SK-N-SH treated with all-trans-retinoic acid at 6 μM for 48 hours (cell line): Measurements from ENCODE around the gene SAMD13.

Source experiments
- ATAC-seq: fragments of 200-7000 bp; cut with Tn5 transposase; 3 replicates; pipeline ENCODE4 v1.9.1; 2020; ENCODE audit warnings: mild to moderate bottlenecking, moderate library complexity
- ARNTL ChIP-seq: fragments of 450-650 bp; formaldehyde crosslinking; IDR thresholded peaks from 2 replicates; pipeline ENCODE4 v1.5.0; 2020; ENCODE audit warnings: low read depth, mild to moderate bottlenecking, moderate library complexity, borderline replicate concordance
- BACH2 ChIP-seq: fragments of 250-450 bp; sonication (Bioruptor Pico); IDR thresholded peaks from 2 replicates; pipeline ENCODE4 v1.9.0; 2021; ENCODE audit warnings: mild to moderate bottlenecking, borderline replicate concordance
- CREB5 ChIP-seq: fragments of 250-450 bp; sonication (Bioruptor Pico); IDR thresholded peaks from 2 replicates; pipeline ENCODE4 v1.5.1; 2020; ENCODE audit warnings: low read depth, mild to moderate bottlenecking, moderate library complexity
- CSDC2 ChIP-seq: fragments of 250-450 bp; sonication (Bioruptor Pico); IDR thresholded peaks from 2 replicates; pipeline ENCODE4 v1.5.0; 2020; ENCODE audit warnings: mild to moderate bottlenecking, moderate library complexity
- CSRNP3 ChIP-seq: fragments of 250-450 bp; sonication (Bioruptor Pico); IDR thresholded peaks from 2 replicates; pipeline ENCODE4 v1.5.1; 2021; ENCODE audit warnings: mild to moderate bottlenecking, moderate library complexity
- ESRRG ChIP-seq: fragments of 250-450 bp; sonication (Bioruptor Pico); IDR thresholded peaks from 2 replicates; pipeline ENCODE4 v1.6.1; 2021; ENCODE audit warnings: mild to moderate bottlenecking
- GLIS3 ChIP-seq: fragments of 250-450 bp; sonication (Bioruptor Pico); IDR thresholded peaks from 2 replicates; pipeline ENCODE4 v1.5.0; 2020; ENCODE audit warnings: mild to moderate bottlenecking, moderate library complexity
- ISL1 ChIP-seq: fragments of 250-450 bp; sonication (Bioruptor Pico); IDR thresholded peaks from 2 replicates; pipeline ENCODE4 v2.1.2; 2022; ENCODE audit warnings: mild to moderate bottlenecking, moderate library complexity
- OSR1 ChIP-seq: fragments of 250-450 bp; sonication (Bioruptor Pico); IDR thresholded peaks from 2 replicates; pipeline ENCODE4 v1.8.0; 2022; ENCODE audit warnings: moderate library complexity, mild to moderate bottlenecking, inconsistent platforms
- PPARA ChIP-seq: fragments of 250-450 bp; sonication (Bioruptor Pico); IDR thresholded peaks from 2 replicates; pipeline ENCODE4 v1.5.0; 2020; ENCODE audit warnings: mild to moderate bottlenecking, borderline replicate concordance
- RARB ChIP-seq: fragments of 250-450 bp; sonication (Bioruptor Pico); IDR thresholded peaks from 2 replicates; pipeline ENCODE4 v1.8.0; 2021; ENCODE audit warnings: mild to moderate bottlenecking, moderate library complexity
- SNAI2 ChIP-seq: fragments of 250-450 bp; sonication (Bioruptor Pico); IDR thresholded peaks from 2 replicates; pipeline ENCODE4 v1.5.0; 2020; ENCODE audit warnings: mild to moderate bottlenecking, moderate library complexity
- TCF4 ChIP-seq: fragments of 250-450 bp; sonication (Bioruptor Pico); IDR thresholded peaks from 2 replicates; pipeline ENCODE4 v1.8.0; 2021; ENCODE audit warnings: mild to moderate bottlenecking, moderate library complexity, borderline replicate concordance
- TOX ChIP-seq: fragments of 250-450 bp; sonication (Bioruptor Pico); IDR thresholded peaks from 2 replicates; pipeline ENCODE4 v1.8.0; 2021; ENCODE audit warnings: mild to moderate bottlenecking, moderate library complexity, borderline replicate concordance
- TSHZ2 ChIP-seq: fragments of 250-450 bp; sonication (Bioruptor Pico); IDR thresholded peaks from 2 replicates; pipeline ENCODE4 v1.5.0; 2020; ENCODE audit warnings: mild to moderate bottlenecking, moderate library complexity
- ZC3H10 ChIP-seq: fragments of 250-450 bp; sonication (Bioruptor Pico); IDR thresholded peaks from 2 replicates; pipeline ENCODE4 v1.5.1; 2021; ENCODE audit warnings: mild to moderate bottlenecking, moderate library complexity
- ZFP3 ChIP-seq: fragments of 250-450 bp; sonication (Bioruptor Pico); IDR thresholded peaks from 2 replicates; pipeline ENCODE4 v1.5.0; 2020; ENCODE audit warnings: mild to moderate bottlenecking, moderate library complexity
- ZFP30 ChIP-seq: fragments of 450-650 bp; formaldehyde crosslinking; IDR thresholded peaks from 2 replicates; pipeline ENCODE4 v1.5.0; 2022; ENCODE audit warnings: mild to moderate bottlenecking, moderate library complexity
- ZNF565 ChIP-seq: fragments of 450-650 bp; formaldehyde crosslinking; conservative IDR thresholded peaks from 2 replicates; pipeline ENCODE4 v1.5.0; 2020; ENCODE audit warnings: low read depth, mild to moderate bottlenecking, moderate library complexity
- ZNF70 ChIP-seq: fragments of 450-650 bp; formaldehyde crosslinking; IDR thresholded peaks from 2 replicates; pipeline ENCODE4 v1.5.0; 2020; ENCODE audit warnings: mild to moderate bottlenecking, moderate library complexity
- TF ChIP-seq, protein P1 (sequence below): fragments of 250-450 bp; sonication (Bioruptor Pico); IDR thresholded peaks from 2 replicates; pipeline ENCODE4 v1.8.0; 2020; ENCODE audit warnings: mild to moderate bottlenecking, moderate library complexity, borderline replicate concordance

The SAMD13 gene

DNA sequence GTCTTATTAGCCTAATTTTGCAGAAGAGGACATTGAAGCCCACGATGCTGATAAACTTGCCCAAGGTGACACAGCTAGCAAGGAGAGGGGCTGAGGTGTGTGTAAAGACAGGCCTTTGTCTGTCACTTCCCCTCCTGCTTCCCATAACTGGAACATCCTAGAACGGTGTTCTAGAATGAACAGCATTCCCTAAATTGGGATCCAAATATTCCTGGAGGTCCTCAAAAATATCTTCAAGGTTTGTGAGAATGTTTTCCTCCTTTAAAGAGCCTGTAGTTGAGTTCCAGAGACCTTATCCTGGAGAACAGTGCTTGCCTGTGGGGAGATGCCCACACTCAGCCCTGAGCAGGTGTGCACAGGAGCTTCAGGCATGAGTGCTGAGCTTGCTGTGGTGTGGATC lies 41.5 kb upstream of the SAMD13 start:
- ATAC-seq = no peak
- TF ChIP-seq ARNTL (CRISPR knock-in tag) = no peak
- TF ChIP-seq BACH2 (CRISPR knock-in tag) = no peak
- no peak for TF ChIP-seq TOX (CRISPR knock-in tag)
- TF ChIP-seq TCF4 (CRISPR knock-in tag) = no peak
- no peak for TF ChIP-seq ISL1 (CRISPR knock-in tag)
- no peak for TF ChIP-seq CSRNP3 (CRISPR knock-in tag)
- TF ChIP-seq, all 23 proteins: peak for 0

DNA sequence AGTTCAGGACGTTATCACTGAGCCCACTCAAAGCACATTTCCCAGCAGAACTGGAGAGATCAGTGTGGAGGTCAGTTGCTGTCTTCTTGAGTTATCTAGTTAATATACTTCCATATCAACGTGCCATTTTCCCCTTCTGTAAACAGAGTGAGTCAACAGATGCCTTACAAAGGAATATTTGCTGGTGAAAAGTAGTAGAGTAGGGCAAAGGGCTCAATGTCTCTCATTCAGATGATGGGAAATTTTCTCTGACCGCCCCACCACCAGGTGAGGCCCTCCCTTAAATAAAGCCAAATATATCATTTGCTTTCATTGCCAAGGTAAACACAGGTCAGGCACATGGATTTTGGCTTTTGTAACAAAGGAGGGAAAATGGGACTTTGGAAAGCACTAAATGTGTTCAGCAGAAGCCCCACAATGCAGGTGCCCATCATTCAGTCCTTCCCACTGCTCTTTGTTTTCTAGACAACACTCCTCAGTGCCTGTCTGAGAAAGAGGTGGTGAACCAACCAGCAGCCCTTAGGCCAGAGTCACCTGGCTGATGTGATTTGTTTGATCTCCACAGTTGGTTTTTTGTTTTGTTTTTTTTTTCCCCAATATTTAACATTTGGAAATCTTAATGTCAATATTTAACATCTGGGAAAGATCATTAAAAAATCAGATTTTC lies 40.5 kb upstream of the SAMD13 start:
- TF ChIP-seq PPARA (no peak), CREB5 (no peak), ZFP3 (CRISPR knock-in tag) (no peak), TCF4 (CRISPR knock-in tag) (no peak), CSDC2 (CRISPR knock-in tag) (no peak), ZFP30 (CRISPR knock-in tag) (no peak), ESRRG (no peak), TSHZ2 (no peak), RARB (CRISPR knock-in tag) (no peak), ARNTL (CRISPR knock-in tag) (no peak), BACH2 (CRISPR knock-in tag) (no peak), GLIS3 (CRISPR knock-in tag) (no peak), TOX (CRISPR knock-in tag) (no peak), ZNF70 (no peak), CSRNP3 (CRISPR knock-in tag) (no peak), SNAI2 (no peak), ZNF565 (CRISPR knock-in tag) (no peak)
- TF ChIP-seq, protein P1, sequence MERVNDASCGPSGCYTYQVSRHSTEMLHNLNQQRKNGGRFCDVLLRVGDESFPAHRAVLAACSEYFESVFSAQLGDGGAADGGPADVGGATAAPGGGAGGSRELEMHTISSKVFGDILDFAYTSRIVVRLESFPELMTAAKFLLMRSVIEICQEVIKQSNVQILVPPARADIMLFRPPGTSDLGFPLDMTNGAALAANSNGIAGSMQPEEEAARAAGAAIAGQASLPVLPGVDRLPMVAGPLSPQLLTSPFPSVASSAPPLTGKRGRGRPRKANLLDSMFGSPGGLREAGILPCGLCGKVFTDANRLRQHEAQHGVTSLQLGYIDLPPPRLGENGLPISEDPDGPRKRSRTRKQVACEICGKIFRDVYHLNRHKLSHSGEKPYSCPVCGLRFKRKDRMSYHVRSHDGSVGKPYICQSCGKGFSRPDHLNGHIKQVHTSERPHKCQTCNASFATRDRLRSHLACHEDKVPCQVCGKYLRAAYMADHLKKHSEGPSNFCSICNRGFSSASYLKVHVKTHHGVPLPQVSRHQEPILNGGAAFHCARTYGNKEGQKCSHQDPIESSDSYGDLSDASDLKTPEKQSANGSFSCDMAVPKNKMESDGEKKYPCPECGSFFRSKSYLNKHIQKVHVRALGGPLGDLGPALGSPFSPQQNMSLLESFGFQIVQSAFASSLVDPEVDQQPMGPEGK = no peak
- no peak for ATAC-seq

DNA sequence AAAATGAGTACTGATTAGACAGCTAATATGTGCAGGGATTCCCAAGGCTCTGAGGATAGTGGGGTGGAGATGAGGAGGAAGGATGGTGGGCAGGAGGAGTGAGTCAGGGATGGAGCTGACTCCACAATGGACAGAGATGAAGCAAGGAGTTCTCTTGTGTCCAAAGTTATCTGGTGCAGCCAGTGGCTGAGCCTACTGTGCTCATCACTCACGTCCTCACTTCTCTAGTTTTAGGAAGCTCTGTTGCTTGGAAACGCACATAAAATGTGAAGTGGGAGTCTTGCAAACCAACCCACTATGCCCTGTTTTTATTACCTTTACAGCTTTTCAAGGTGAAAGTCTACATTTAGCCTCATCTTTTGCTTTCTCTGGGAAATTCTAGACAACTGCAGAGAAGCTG lies 36.5 kb upstream of the SAMD13 start:
- no peak for TF ChIP-seq ESRRG
- TF ChIP-seq CSRNP3 (CRISPR knock-in tag) = no peak
- TF ChIP-seq GLIS3 (CRISPR knock-in tag) = no peak
- TF ChIP-seq OSR1 (CRISPR knock-in tag) = no peak
- no peak for TF ChIP-seq ZFP30 (CRISPR knock-in tag)
- no peak for TF ChIP-seq ZC3H10 (CRISPR knock-in tag)
- TF ChIP-seq TCF4 (CRISPR knock-in tag) = no peak
- no peak for TF ChIP-seq PPARA

More for the DNA sequence above, 36.5 kb upstream of the SAMD13 start:
- ATAC-seq = no peak
